Stromal cell of bone marrow (primary cell): Measurements from ENCODE around the gene LCMT2.

ENCODE experiments used
- DNase-seq: peaks from one replicate; pipeline ENCODE4 v3.0.0-alpha.2; 2012; ENCODE audit warnings: low read depth

The LCMT2 gene

GRCh38 chr15:43274136-43274535 lies 56.2 kb downstream of the LCMT2 start:
- DNase-seq, result no peak
